ENCODE results near the gene DRAP1. TPM values are rescaled to one million over a fixed set of nuclear protein-coding genes. Genes with fewer than 3 reads are reported as not detected.
A peak's percentile ranks its signal among the peaks of the same experiment; 100 is the strongest.

Gene DRAP1
- total and polyA plus RNA-seq, 9 of the 15 experiments (the other 6 are each of a cell fraction or from before 2014, with no cell fraction given) = 9.6 to 200 (median 92.9) TPM

DNA sequence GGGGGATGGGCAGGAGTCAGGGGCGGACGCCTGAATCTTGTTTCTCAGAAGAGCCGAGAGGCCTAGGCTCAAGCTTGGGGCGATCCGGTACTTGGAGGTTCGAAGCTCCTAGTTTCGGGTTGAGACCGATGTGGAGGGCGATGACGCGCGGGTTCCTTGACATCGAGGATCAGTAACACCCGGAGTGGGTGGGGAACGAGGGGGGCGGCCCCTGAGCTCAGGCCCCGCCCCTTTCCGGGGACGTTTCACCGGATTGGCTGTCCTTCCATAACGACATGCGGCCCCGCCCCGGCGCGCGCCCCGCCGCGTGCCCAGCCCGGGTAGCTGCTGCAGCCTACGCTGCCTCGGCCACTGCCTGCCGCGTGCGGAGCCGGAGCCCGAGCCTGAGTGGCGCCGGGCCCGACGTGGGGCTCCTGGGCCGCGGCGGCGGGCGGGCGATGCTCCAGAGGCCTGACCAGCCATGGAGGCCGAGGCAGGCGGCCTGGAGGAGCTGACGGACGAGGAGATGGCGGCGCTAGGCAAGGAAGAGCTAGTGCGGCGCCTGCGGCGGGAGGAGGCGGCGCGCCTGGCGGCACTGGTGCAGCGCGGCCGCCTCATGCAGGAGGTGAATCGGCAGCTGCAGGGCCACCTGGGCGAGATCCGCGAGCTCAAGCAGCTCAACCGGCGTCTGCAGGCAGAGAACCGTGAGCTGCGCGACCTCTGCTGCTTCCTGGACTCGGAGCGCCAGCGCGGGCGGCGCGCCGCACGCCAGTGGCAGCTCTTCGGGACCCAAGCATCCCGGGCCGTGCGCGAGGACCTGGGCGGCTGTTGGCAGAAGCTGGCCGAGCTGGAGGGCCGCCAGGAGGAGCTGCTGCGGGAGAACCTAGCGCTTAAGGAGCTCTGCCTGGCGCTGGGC, 28.7 kb upstream of the DRAP1 start, which contains the start of gene CCDC85B (continued):
- TF ChIP-seq, protein P1, sequence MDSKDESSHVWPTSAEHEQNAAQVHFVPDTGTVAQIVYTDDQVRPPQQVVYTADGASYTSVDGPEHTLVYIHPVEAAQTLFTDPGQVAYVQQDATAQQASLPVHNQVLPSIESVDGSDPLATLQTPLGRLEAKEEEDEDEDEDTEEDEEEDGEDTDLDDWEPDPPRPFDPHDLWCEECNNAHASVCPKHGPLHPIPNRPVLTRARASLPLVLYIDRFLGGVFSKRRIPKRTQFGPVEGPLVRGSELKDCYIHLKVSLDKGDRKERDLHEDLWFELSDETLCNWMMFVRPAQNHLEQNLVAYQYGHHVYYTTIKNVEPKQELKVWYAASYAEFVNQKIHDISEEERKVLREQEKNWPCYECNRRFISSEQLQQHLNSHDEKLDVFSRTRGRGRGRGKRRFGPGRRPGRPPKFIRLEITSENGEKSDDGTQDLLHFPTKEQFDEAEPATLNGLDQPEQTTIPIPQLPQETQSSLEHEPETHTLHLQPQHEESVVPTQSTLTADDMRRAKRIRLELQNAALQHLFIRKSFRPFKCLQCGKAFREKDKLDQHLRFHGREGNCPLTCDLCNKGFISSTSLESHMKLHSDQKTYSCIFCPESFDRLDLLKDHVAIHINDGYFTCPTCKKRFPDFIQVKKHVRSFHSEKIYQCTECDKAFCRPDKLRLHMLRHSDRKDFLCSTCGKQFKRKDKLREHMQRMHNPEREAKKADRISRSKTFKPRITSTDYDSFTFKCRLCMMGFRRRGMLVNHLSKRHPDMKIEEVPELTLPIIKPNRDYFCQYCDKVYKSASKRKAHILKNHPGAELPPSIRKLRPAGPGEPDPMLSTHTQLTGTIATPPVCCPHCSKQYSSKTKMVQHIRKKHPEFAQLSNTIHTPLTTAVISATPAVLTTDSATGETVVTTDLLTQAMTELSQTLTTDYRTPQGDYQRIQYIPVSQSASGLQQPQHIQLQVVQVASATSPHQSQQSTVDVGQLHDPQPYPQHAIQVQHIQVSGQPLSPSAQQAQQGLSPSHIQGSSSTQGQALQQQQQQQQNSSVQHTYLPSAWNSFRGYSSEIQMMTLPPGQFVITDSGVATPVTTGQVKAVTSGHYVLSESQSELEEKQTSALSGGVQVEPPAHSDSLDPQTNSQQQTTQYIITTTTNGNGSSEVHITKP (IDR thresholded peaks at IDR 0.05; ENCODE audit: partially characterized antibody) = peak; percentile 35
- TF ChIP-seq RBM15 (IDR thresholded peaks at IDR 0.05; ENCODE audit: insufficient read depth, low read length) (no peak), GATAD2A (IDR thresholded peaks at IDR 0.05) (no peak), HOXB6 (CRISPR knock-in tag; IDR thresholded peaks at IDR 0.05; ENCODE audit: borderline replicate concordance) (no peak), TEAD4 (IDR thresholded peaks at IDR 0.05; ENCODE audit: low read length) (no peak; the same call in 1 of the 2 replicates), TEAD4 (CRISPR knock-in tag; IDR thresholded peaks at IDR 0.05; ENCODE audit: borderline replicate concordance) (no peak), TFAM (CRISPR knock-in tag; conservative IDR thresholded peaks at IDR 0.05) (no peak), TARDBP (IDR thresholded peaks at IDR 0.05) (no peak), KLF16 (IDR thresholded peaks at IDR 0.05) (no peak), HIVEP1 (CRISPR knock-in tag; IDR thresholded peaks at IDR 0.05) (no peak), TAF15 (IDR thresholded peaks at IDR 0.05; ENCODE audit: low read depth, low read length) (no peak), ZKSCAN3 (CRISPR knock-in tag; IDR thresholded peaks at IDR 0.05) (no peak), FOXM1 (IDR thresholded peaks at IDR 0.05; ENCODE audit: low read depth) (no peak), FOXM1 (CRISPR knock-in tag; IDR thresholded peaks at IDR 0.05; ENCODE audit: low read depth) (0 out of 2 replicates have a peak, but pooled peaks have one; percentile 56), XRCC4 (IDR thresholded peaks at IDR 0.05; ENCODE audit: extremely low read depth, insufficient read depth, insufficient read length) (no peak), NONO (IDR thresholded peaks at IDR 0.05; ENCODE audit: low read depth in 2 of 2, low read length in 1 of 2) (peak; percentile 92; a peak in 3 of 4 replicates), STAT5A (IDR thresholded peaks at IDR 0.05; ENCODE audit: borderline replicate concordance, low read length) (0 out of 2 replicates have a peak, but pooled peaks have one; percentile 17), XRCC3 (IDR thresholded peaks at IDR 0.05) (no peak), ZBED1 (IDR thresholded peaks at IDR 0.05) (peak; percentile 15; the same call in 1 of the 2 replicates)
- TF ChIP-seq, protein P2, sequence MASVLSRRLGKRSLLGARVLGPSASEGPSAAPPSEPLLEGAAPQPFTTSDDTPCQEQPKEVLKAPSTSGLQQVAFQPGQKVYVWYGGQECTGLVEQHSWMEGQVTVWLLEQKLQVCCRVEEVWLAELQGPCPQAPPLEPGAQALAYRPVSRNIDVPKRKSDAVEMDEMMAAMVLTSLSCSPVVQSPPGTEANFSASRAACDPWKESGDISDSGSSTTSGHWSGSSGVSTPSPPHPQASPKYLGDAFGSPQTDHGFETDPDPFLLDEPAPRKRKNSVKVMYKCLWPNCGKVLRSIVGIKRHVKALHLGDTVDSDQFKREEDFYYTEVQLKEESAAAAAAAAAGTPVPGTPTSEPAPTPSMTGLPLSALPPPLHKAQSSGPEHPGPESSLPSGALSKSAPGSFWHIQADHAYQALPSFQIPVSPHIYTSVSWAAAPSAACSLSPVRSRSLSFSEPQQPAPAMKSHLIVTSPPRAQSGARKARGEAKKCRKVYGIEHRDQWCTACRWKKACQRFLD (CRISPR knock-in tag; IDR thresholded peaks at IDR 0.05) = peak; percentile 83
- TF ChIP-seq, protein P3, sequence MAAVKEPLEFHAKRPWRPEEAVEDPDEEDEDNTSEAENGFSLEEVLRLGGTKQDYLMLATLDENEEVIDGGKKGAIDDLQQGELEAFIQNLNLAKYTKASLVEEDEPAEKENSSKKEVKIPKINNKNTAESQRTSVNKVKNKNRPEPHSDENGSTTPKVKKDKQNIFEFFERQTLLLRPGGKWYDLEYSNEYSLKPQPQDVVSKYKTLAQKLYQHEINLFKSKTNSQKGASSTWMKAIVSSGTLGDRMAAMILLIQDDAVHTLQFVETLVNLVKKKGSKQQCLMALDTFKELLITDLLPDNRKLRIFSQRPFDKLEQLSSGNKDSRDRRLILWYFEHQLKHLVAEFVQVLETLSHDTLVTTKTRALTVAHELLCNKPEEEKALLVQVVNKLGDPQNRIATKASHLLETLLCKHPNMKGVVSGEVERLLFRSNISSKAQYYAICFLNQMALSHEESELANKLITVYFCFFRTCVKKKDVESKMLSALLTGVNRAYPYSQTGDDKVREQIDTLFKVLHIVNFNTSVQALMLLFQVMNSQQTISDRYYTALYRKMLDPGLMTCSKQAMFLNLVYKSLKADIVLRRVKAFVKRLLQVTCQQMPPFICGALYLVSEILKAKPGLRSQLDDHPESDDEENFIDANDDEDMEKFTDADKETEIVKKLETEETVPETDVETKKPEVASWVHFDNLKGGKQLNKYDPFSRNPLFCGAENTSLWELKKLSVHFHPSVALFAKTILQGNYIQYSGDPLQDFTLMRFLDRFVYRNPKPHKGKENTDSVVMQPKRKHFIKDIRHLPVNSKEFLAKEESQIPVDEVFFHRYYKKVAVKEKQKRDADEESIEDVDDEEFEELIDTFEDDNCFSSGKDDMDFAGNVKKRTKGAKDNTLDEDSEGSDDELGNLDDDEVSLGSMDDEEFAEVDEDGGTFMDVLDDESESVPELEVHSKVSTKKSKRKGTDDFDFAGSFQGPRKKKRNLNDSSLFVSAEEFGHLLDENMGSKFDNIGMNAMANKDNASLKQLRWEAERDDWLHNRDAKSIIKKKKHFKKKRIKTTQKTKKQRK (IDR thresholded peaks at IDR 0.05; ENCODE audit: borderline replicate concordance, low read depth, low read length) = no peak
